DND-41 (cell line): ENCODE results near the gene MTERF4.

Experiments
- ATAC-seq: fragments of 200-7000 bp; cut with Tn5 transposase; 3 replicates; pipeline ENCODE4 v1.9.1; 2021; ENCODE audit warnings: low read depth; ENCODE audit not compliant: insufficient read depth
- DNase-seq: peaks from one replicate; pipeline ENCODE4 v3.0.0-alpha.2; 2020
- H2AFZ ChIP-seq: 2 replicates; pipeline ENCODE4 v1.6.0; 2012; ENCODE audit warnings: low read depth, low read length
- H3K27ac ChIP-seq: 2 replicates; pipeline ENCODE4 v1.5.1; 2012; ENCODE audit warnings: low read length, inconsistent platforms
- H3K27me3 ChIP-seq: fragments of 200-600 bp; sonication (generic); 2 replicates; pipeline ENCODE4 v1.6.0; 2012; ENCODE audit warnings: low read length, mild to moderate bottlenecking, inconsistent platforms; ENCODE audit not compliant: insufficient read depth, poor library complexity
- H3K36me3 ChIP-seq: 2 replicates; pipeline ENCODE4 v1.5.1; 2012; ENCODE audit warnings: low read length, inconsistent platforms; ENCODE audit not compliant: insufficient read depth
- H3K4me1 ChIP-seq: 2 replicates; pipeline ENCODE4 v1.5.1; 2012; ENCODE audit warnings: mild to moderate bottlenecking, low read length; ENCODE audit not compliant: insufficient read depth
- H3K4me2 ChIP-seq: 2 replicates; pipeline ENCODE4 v1.6.0; 2012; ENCODE audit warnings: mild to moderate bottlenecking, moderate library complexity, low read length, inconsistent platforms; ENCODE audit not compliant: insufficient read depth
- H3K4me3 ChIP-seq, 2 experiments: fragments of 200-600 bp in 1 of 2; shearing (Covaris generic) in 1 of 2; 2 replicates each; pipeline ENCODE4 v1.5.1; 2012 to 2016; ENCODE audit warnings: inconsistent platforms in 2 of 2, low read length in 2 of 2, mild to moderate bottlenecking in 2 of 2, low read depth in 1 of 2, moderate library complexity in 1 of 2
- H3K79me2 ChIP-seq: 2 replicates; pipeline ENCODE4 v1.6.0; 2012; ENCODE audit warnings: low read length, inconsistent platforms; ENCODE audit not compliant: insufficient read depth
- H3K9ac ChIP-seq: 2 replicates; pipeline ENCODE4 v1.6.0; 2012; ENCODE audit warnings: low read depth, mild to moderate bottlenecking, inconsistent platforms, low read length, moderate library complexity
- H3K9me3 ChIP-seq: 2 replicates; pipeline ENCODE4 v1.5.1; 2012; ENCODE audit warnings: low read length, moderate library complexity, mild to moderate bottlenecking, inconsistent platforms; ENCODE audit not compliant: insufficient read depth, severe bottlenecking
- H4K20me1 ChIP-seq: 2 replicates; pipeline ENCODE4 v1.6.0; 2012; ENCODE audit warnings: low read length; ENCODE audit not compliant: insufficient read depth
- EZH2 ChIP-seq: IDR thresholded peaks from 3 replicates; pipeline ENCODE4 v1.6.1; 2012; ENCODE audit warnings: borderline replicate concordance, low read depth, mild to moderate bottlenecking, moderate library complexity, low read length, inconsistent platforms; ENCODE audit not compliant: severe bottlenecking
- TF ChIP-seq, protein P1 (sequence below): IDR thresholded peaks from 2 replicates; pipeline ENCODE4 v1.5.1; 2012; ENCODE audit warnings: borderline replicate concordance, low read length, moderate library complexity, mild to moderate bottlenecking; ENCODE audit not compliant: poor library complexity, severe bottlenecking; ENCODE audit errors: extremely low read depth

MTERF4 gene

DNA sequence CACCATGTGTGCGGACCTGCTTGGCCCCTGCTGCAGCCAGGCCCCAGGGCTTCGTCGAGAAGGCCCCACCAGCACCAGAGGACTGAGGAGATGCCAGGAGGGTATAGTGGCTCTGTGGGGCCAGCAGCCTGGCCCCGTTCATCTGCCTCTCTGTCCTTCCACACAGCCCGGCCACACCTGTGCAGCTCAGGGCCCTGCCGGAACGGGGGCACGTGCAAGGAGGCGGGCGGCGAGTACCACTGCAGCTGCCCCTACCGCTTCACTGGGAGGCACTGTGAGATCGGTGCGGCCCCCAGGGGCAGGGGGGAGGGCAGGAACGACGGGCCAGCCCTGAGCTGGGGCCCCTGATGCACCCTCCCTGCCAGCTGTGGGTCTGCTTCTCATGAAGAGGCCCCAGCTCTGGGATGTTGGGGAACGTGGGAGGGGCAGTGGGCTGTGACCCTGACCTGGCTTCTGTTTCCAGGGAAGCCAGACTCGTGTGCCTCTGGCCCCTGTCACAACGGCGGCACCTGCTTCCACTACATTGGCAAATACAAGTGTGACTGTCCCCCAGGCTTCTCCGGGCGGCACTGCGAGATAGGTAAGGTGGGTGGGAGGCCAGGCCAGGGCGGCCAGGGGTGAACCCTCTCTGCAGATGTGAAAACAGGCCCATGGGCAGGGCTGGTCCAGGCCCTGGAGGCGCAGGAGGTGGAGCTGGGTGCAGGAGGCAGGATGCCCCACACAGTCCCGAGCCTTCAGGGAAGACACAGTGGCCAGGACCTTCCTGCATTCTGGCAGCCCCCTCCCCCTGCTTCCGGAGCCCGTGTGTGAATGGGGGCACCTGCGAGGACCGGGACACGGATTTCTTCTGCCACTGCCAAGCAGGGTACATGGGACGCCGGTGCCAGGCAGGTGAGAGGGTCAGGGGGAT is 50.3 kb downstream of the MTERF4 start:
- Histone ChIP-seq H3K27ac (no peak overlapping the region), H3K4me2 (no peak overlapping the region), H3K4me1 (no peaks in the 10 kb centered on the region), H2AFZ (no peak overlapping the region), H4K20me1 (peaks cover 5% of the 10 kb centered on the region; the same call in 1 of the 2 replicates), H3K9ac (no peak overlapping the region), H3K27me3 (no peaks in the 10 kb centered on the region), H3K36me3 (no peaks in the 10 kb centered on the region), H3K4me3 (no peak overlapping the region), H3K9me3 (no peaks in the 10 kb centered on the region), H3K79me2 (no peaks in the 10 kb centered on the region)
- DNase-seq, result peak; percentile 2
- ATAC-seq, result no peak
- TF ChIP-seq, protein P1, sequence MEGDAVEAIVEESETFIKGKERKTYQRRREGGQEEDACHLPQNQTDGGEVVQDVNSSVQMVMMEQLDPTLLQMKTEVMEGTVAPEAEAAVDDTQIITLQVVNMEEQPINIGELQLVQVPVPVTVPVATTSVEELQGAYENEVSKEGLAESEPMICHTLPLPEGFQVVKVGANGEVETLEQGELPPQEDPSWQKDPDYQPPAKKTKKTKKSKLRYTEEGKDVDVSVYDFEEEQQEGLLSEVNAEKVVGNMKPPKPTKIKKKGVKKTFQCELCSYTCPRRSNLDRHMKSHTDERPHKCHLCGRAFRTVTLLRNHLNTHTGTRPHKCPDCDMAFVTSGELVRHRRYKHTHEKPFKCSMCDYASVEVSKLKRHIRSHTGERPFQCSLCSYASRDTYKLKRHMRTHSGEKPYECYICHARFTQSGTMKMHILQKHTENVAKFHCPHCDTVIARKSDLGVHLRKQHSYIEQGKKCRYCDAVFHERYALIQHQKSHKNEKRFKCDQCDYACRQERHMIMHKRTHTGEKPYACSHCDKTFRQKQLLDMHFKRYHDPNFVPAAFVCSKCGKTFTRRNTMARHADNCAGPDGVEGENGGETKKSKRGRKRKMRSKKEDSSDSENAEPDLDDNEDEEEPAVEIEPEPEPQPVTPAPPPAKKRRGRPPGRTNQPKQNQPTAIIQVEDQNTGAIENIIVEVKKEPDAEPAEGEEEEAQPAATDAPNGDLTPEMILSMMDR, result no peak
- no peak for TF ChIP-seq EZH2

DNA sequence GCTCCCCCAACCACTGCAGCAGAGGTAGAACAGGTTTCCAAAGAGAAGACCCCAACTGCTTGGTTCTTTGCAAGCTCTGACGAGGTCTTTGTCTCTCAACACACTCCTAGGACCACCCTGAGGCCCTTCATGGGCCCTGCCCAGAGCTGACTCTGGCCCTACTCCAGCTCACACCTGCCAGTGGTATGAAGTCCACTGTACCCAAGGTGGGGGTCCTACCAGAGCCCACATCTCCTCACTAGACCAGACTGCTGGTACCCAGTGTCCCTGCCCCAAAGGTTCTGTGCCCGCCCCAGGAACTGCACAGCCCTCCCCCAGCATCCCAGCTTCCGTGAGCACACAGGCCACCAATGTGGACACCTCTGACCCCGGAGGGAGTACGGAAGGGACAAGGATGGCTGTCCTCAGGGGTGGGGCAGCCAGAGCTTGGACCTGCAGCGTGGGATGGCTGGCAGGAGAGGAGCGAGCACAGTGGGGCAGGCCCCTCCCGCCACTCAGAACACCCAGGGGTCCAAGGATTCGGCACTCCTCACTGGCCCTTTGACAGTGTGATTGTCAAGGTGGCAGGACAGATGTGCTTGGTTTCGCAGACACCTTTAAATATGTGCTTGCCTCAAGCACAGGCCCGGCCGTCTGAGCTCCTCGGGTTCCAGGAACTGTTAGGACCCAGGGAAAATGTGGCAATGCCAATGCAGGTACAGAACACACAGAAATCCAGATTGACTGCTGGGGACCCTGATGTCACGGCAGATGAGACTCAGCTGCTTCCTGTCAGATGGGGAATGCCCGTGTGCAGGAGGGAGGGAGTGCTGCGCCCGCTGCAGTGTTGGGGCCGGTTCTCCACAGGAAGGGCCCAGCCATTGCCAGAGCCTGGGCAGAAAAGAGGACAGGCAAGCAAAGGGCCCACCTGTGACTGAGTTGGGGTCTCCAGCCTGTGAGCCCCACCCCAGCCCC is 51.2 kb downstream of the MTERF4 start:
- no peak for ATAC-seq
- TF ChIP-seq, protein P1, result no peak
- no peak for TF ChIP-seq EZH2
- Histone ChIP-seq H2AFZ (no peak overlapping the region), H3K27me3 (no peaks in the 10 kb centered on the region), H3K4me2 (no peak overlapping the region), H4K20me1 (peaks cover 5% of the 10 kb centered on the region; the same call in 1 of the 2 replicates), H3K4me1 (no peaks in the 10 kb centered on the region), H3K4me3 (no peak overlapping the region), H3K79me2 (no peaks in the 10 kb centered on the region), H3K27ac (no peak overlapping the region), H3K36me3 (no peaks in the 10 kb centered on the region), H3K9ac (no peak overlapping the region), H3K9me3 (no peaks in the 10 kb centered on the region)
- DNase-seq, result no peak

GRCh38 chr2:241049739-241050623 is 52.1 kb downstream of the MTERF4 start:
- Histone ChIP-seq H3K4me3 (no peak overlapping the region), H3K9ac (no peak overlapping the region), H3K27ac (no peak overlapping the region), H3K4me2 (no peak overlapping the region), H3K4me1 (no peaks in the 10 kb centered on the region), H3K27me3 (no peaks in the 10 kb centered on the region), H3K9me3 (no peaks in the 10 kb centered on the region), H4K20me1 (peaks cover 5% of the 10 kb centered on the region; the same call in 1 of the 2 replicates), H3K36me3 (no peaks in the 10 kb centered on the region), H3K79me2 (no peaks in the 10 kb centered on the region), H2AFZ (no peak overlapping the region)
- DNase-seq, result peak; percentile 7
- no peak for TF ChIP-seq EZH2
- TF ChIP-seq, protein P1, result no peak
- no peak for ATAC-seq
